ENCODE data around the gene SYNE2.

- no peak for TF ChIP-seq CTCF (IDR thresholded peaks at IDR 0.05; ENCODE audit: insufficient read depth, low read length)
- no peak for TF ChIP-seq POLR2AphosphoS5 (IDR thresholded peaks at IDR 0.05; ENCODE audit: low read depth)
- TF ChIP-seq REST (IDR thresholded peaks at IDR 0.05; ENCODE audit: insufficient replicate concordance, low read depth): no peak
- no peak for TF ChIP-seq SPI1 (IDR thresholded peaks at IDR 0.05; ENCODE audit: borderline replicate concordance, low read depth)
- TF ChIP-seq GABPA (IDR thresholded peaks at IDR 0.05; ENCODE audit: low read depth): no peak
These were observed 391.5 kb downstream of the SYNE2 start for GRCh38 chr14:64244279-64244678.

All from HL-60 (cell line).